Natural killer cell (primary cell): Measurements from ENCODE around the gene EARS2. TPM values are rescaled to one million over a fixed set of nuclear protein-coding genes. Genes with fewer than 3 reads are reported as not detected.
"Not testable (repeated sequence)": the region's sequence is repeated elsewhere in the genome, so short reads cannot be mapped to it uniquely, and the experiment has no call there.

ENCODE experiments used
- ATAC-seq, 3 donors: fragments of 150-1000 bp in 2 of 3; fragments of 200-7000 bp in 1 of 3; cut with Tn5 transposase; 1 replicate in 1 of 3; 2 replicates in 2 of 3; pipeline ENCODE4 v1.10.0; 2021; ENCODE audit warnings: mild to moderate bottlenecking in 2 of 3, moderate library complexity in 2 of 3
- DNase-seq, 2 donors: peaks; one replicate each; pipeline versions ENCODE4 v3.0.0 to v3.0.0-alpha.2; 2013 to 2021; ENCODE audit warnings: mixed read lengths in 1 of 2
- H3K27ac ChIP-seq: one replicate; pipeline ENCODE4 v1.5.1; 2013; ENCODE audit warnings: mild to moderate bottlenecking, low read length
- H3K27me3 ChIP-seq: one replicate; pipeline ENCODE4 v1.6.1; 2013; ENCODE audit warnings: low read length; ENCODE audit not compliant: control insufficient read depth, insufficient read depth
- H3K36me3 ChIP-seq: one replicate; pipeline ENCODE4 v1.6.1; 2013; ENCODE audit warnings: low read length; ENCODE audit not compliant: control insufficient read depth, insufficient read depth
- H3K4me1 ChIP-seq: one replicate; pipeline ENCODE4 v1.6.1; 2013; ENCODE audit warnings: low read length; ENCODE audit not compliant: control insufficient read depth, insufficient read depth
- H3K4me3 ChIP-seq: one replicate; pipeline ENCODE4 v1.5.1; 2013; ENCODE audit warnings: low read length
- H3K9me3 ChIP-seq: one replicate; pipeline ENCODE4 v1.6.1; 2013; ENCODE audit warnings: low read length; ENCODE audit not compliant: control insufficient read depth, insufficient read depth
- H3K27ac Mint-ChIP-seq, 2 donors: one replicate each; pipeline ENCODE4 v1.8.0; 2022; ENCODE audit warnings: mild to moderate bottlenecking in 2 of 2, mixed read lengths in 2 of 2, moderate library complexity in 1 of 2
- H3K27me3 Mint-ChIP-seq, 2 donors: one replicate each; pipeline ENCODE4 v1.8.0; 2022; ENCODE audit warnings: low read depth in 2 of 2, mixed read lengths in 2 of 2
- H3K36me3 Mint-ChIP-seq: one replicate; pipeline ENCODE4 v1.8.0; 2022; ENCODE audit warnings: mixed read lengths
- H3K4me1 Mint-ChIP-seq, 2 donors: one replicate each; pipeline ENCODE4 v1.8.0; 2022; ENCODE audit warnings: mixed read lengths in 2 of 2
- H3K4me3 Mint-ChIP-seq: one replicate; pipeline ENCODE4 v1.8.0; 2022; ENCODE audit warnings: mild to moderate bottlenecking, moderate library complexity, mixed read lengths
- H3K9me3 Mint-ChIP-seq, 2 donors: one replicate each; pipeline ENCODE4 v1.8.0; 2022; ENCODE audit warnings: mixed read lengths in 2 of 2
- CTCF ChIP-seq: fragments of 200-600 bp; IDR thresholded peaks from one replicate; pipeline ENCODE4 v1.8.0; 2022; ENCODE audit warnings: antibody characterized with exemption
- WGBS: methylation state at CpG from one replicate; pipeline ENCODE4 v1.1.7; 2013; ENCODE audit warnings: missing lambda C conversion rate; ENCODE audit not compliant: insufficient coverage; 5-methylcytosine and 5-hydroxymethylcytosine counted together
- intact Hi-C: fragments of 100-400 bp; cut with micrococcal nuclease; formaldehyde crosslinking; loops from one replicate; pipeline ENCODE4 v1.14.2; 2022
- total RNA-seq, 4 donors: library from RNA; stranded (reverse); fragments of 120-200 nt in 1 of 4; gene quantifications; one replicate each; pipeline versions ENCODE4 v1.2.3 to v1.2.4, GENCODE V29; 2013 to 2022

The EARS2 gene
- total RNA-seq, 3 donors from 2014 or later (not counting 1 experiment from before 2014, with no cell fraction given): 12.1 to 14.2 (median 12.4) TPM

- H3K27me3 ChIP-seq: no peaks in the 10 kb centered on the region
- no peak for ATAC-seq
- H3K4me1 ChIP-seq: no peaks in the 10 kb centered on the region
- intact Hi-C loops: no loop called here
- no peaks in the 10 kb centered on the region for H3K9me3 Mint-ChIP-seq
- H3K9me3 ChIP-seq: no peaks in the 10 kb centered on the region
- H3K27ac Mint-ChIP-seq: no peak overlapping the region
- no peaks in the 10 kb centered on the region for H3K27me3 Mint-ChIP-seq
- H3K4me3 Mint-ChIP-seq: no peak overlapping the region
- H3K36me3 Mint-ChIP-seq: peaks cover 11% of the 10 kb centered on the region
- H3K4me3 ChIP-seq: no peak overlapping the region
- no peak for TF ChIP-seq CTCF
- peaks cover 0 to 5% of the 10 kb centered on the region in 2 donors for H3K4me1 Mint-ChIP-seq
- no peak overlapping the region for H3K27ac ChIP-seq
- WGBS: 98% methylated on average over 8 of the region's 8 CpGs
- no peak for DNase-seq
- peaks cover 85% of the 10 kb centered on the region for H3K36me3 ChIP-seq
Observed at GRCh38 chr16:23485841-23486240, 71.3 kb downstream of the EARS2 start.

GRCh38 chr16:23485257-23485614, 71.9 kb downstream of the EARS2 start:
- DNase-seq (no peak), ATAC-seq (no peak)
- H3K27me3 ChIP-seq: no peaks in the 10 kb centered on the region
- intact Hi-C loops: no loop called here
- Mint-ChIP-seq H3K9me3 (no peaks in the 10 kb centered on the region), H3K4me1 (peaks cover 0 to 5% of the 10 kb centered on the region in 2 donors), H3K4me3 (no peak overlapping the region), H3K27me3 (no peaks in the 10 kb centered on the region), H3K27ac (no peak overlapping the region), H3K36me3 (peaks cover 7% of the 10 kb centered on the region)
- 95% methylated on average over 2 of the region's 2 CpGs for WGBS
- no peaks in the 10 kb centered on the region for H3K9me3 ChIP-seq
- H3K36me3 ChIP-seq: peaks cover 89% of the 10 kb centered on the region
- H3K27ac ChIP-seq: no peak overlapping the region
- TF ChIP-seq CTCF: no peak
- H3K4me1 ChIP-seq: no peaks in the 10 kb centered on the region
- no peak overlapping the region for H3K4me3 ChIP-seq

- Mint-ChIP-seq H3K4me3 (no peak overlapping the region), H3K36me3 (peaks cover 7% of the 10 kb centered on the region), H3K27ac (no peak overlapping the region), H3K27me3 (no peaks in the 10 kb centered on the region), H3K9me3 (no peaks in the 10 kb centered on the region), H3K4me1 (peaks cover 0 to 5% of the 10 kb centered on the region in 2 donors)
- Histone ChIP-seq H3K9me3 (no peaks in the 10 kb centered on the region), H3K36me3 (peaks cover 89% of the 10 kb centered on the region), H3K4me1 (no peaks in the 10 kb centered on the region), H3K27ac (no peak overlapping the region), H3K27me3 (no peaks in the 10 kb centered on the region), H3K4me3 (no peak overlapping the region)
- no peak for TF ChIP-seq CTCF
- intact Hi-C loops: no loop called here
- 96% methylated on average over 8 of the region's 8 CpGs for WGBS
- ATAC-seq (no peak), DNase-seq (no peak)
Observed at GRCh38 chr16:23484510-23485256, 72.5 kb downstream of the EARS2 start.

- intact Hi-C loops: loop anchor here (1.0 kb wide), 1 partner anchor 21 kb away; no protein-coding TSS in a partner anchor
- peak overlapping the region; percentile 75 for H3K27ac ChIP-seq
- not testable (repeated sequence) for H3K4me1 Mint-ChIP-seq, H3K9me3 Mint-ChIP-seq, H3K9me3 ChIP-seq, H3K27me3 Mint-ChIP-seq, H3K4me1 ChIP-seq, H3K4me3 ChIP-seq, ATAC-seq, H3K36me3 Mint-ChIP-seq, H3K4me3 Mint-ChIP-seq, H3K27me3 ChIP-seq
- 75% methylated on average over 8 of the region's 8 CpGs for WGBS
- H3K27ac Mint-ChIP-seq: peak overlapping the region; percentile 74 to 87
- H3K36me3 ChIP-seq: peaks cover 89% of the 10 kb centered on the region
- DNase-seq: peak in 1 of 2 donors; percentile 60
Observed at GRCh38 chr16:23483492-23483891, 73.7 kb downstream of the EARS2 start.
